ENCODE results near the gene RCBTB1. TPM values are rescaled to one million over a fixed set of nuclear protein-coding genes. Genes with fewer than 3 reads are reported as not detected.

Gene RCBTB1
- total and polyA plus RNA-seq, 10 donors: 10.0 to 30.9 (median 25.5) TPM

DNA sequence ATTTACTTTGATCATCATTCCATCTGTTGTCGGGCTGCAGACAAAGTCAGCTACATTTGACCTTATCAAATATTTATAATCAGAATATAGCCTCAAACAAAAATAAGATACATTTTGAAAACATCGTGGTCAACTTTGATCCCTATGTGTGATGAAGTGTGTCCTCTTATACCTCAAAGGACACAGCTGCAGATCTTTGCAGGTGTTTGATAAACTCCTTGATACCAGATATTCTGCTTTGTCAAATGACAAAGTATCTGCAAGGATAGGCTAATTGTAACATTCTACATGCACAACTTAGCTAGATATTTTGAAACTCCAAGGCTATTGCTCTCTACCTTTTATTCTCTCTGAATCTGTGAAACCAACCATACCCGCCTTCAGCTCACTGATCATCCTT is 45.6 kb downstream of the RCBTB1 start:
- Histone ChIP-seq H3K4me1 (peaks cover 11 to 30% (median 16%) of the 10 kb centered on the region in 6 donors), H3K27me3 (replicated peaks in 1 of 7) (no peaks in the 10 kb centered on the region), H3K4me3 (no peak overlapping the region), H3K36me3 (peaks cover 0 to 72% (median 6%) of the 10 kb centered on the region in 6 donors), H3K27ac (peak overlapping the region in 6 of 8 donors; percentile 5 to 80 (median 68)), H3K9me3 (no peaks in the 10 kb centered on the region)
- DNase-seq: no peak
- 57 to 80% (median 70%) methylated on average over 3 of the region's 3 CpGs for WGBS, 5 donors
- intact Hi-C loops (cut with DNase I; ENCODE audit: low total_unique reads): no loop called here
- TF ChIP-seq POLR2A (IDR thresholded peaks at IDR 0.05) (no peak), POLR2AphosphoS5 (IDR thresholded peaks at IDR 0.05) (no peak)
- TF ChIP-seq, protein P1, sequence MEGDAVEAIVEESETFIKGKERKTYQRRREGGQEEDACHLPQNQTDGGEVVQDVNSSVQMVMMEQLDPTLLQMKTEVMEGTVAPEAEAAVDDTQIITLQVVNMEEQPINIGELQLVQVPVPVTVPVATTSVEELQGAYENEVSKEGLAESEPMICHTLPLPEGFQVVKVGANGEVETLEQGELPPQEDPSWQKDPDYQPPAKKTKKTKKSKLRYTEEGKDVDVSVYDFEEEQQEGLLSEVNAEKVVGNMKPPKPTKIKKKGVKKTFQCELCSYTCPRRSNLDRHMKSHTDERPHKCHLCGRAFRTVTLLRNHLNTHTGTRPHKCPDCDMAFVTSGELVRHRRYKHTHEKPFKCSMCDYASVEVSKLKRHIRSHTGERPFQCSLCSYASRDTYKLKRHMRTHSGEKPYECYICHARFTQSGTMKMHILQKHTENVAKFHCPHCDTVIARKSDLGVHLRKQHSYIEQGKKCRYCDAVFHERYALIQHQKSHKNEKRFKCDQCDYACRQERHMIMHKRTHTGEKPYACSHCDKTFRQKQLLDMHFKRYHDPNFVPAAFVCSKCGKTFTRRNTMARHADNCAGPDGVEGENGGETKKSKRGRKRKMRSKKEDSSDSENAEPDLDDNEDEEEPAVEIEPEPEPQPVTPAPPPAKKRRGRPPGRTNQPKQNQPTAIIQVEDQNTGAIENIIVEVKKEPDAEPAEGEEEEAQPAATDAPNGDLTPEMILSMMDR (IDR thresholded peaks at IDR 0.05 in 8 of 11, conservative IDR thresholded peaks at IDR 0.05 in 3 of 11): no peak

GRCh38 chr13:49539313-49539712 is 46.0 kb downstream of the RCBTB1 start:
- H3K27me3 ChIP-seq (replicated peaks in 1 of 7): no peaks in the 10 kb centered on the region
- peak overlapping the region in 6 of 8 donors; percentile 5 to 73 (median 63) for H3K27ac ChIP-seq
- 57 to 72% (median 68%) methylated on average over 5 of the region's 5 CpGs for WGBS, 5 donors
- H3K4me3 ChIP-seq: no peak overlapping the region
- H3K36me3 ChIP-seq: peaks cover 0 to 68% (median 5%) of the 10 kb centered on the region in 6 donors
- DNase-seq: no peak
- TF ChIP-seq, protein P1 (IDR thresholded peaks at IDR 0.05 in 8 of 11, conservative IDR thresholded peaks at IDR 0.05 in 3 of 11): no peak
- TF ChIP-seq POLR2AphosphoS5 (IDR thresholded peaks at IDR 0.05) (no peak), POLR2A (IDR thresholded peaks at IDR 0.05) (no peak)
- intact Hi-C loops (cut with DNase I; ENCODE audit: low total_unique reads): no loop called here
- peaks cover 11 to 31% (median 17%) of the 10 kb centered on the region in 6 donors for H3K4me1 ChIP-seq
- H3K9me3 ChIP-seq: no peaks in the 10 kb centered on the region

DNA sequence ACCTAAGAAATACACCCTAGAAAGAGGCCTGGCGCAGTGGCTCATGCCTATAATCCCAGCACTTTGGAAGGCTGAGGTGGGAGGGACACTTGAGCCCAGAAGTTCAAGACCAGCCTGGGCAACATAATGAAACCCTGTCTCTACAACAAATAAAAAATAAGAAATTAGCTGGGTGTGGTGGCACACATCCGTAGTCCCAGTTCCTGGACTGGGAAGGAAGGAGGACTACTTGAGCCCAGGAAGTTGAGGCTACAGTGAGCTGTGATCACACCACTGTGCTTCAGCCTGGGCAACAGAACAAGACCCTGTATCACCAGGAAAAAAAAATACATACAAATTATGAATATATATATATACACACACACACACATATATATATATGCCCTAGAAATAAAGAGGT is 47.0 kb downstream of the RCBTB1 start:
- 70 to 89% (median 84%) methylated on average over 2 of the region's 2 CpGs for WGBS, 5 donors
- H3K36me3 ChIP-seq: peaks cover 0 to 66% (median 4%) of the 10 kb centered on the region in 6 donors
- TF ChIP-seq POLR2AphosphoS5 (IDR thresholded peaks at IDR 0.05): no peak
- TF ChIP-seq POLR2A (IDR thresholded peaks at IDR 0.05): no peak
- TF ChIP-seq, protein P1 (IDR thresholded peaks at IDR 0.05 in 8 of 11, conservative IDR thresholded peaks at IDR 0.05 in 3 of 11): no peak
- no peak for DNase-seq
- intact Hi-C loops (cut with DNase I; ENCODE audit: low total_unique reads): no loop called here
- H3K4me3 ChIP-seq: no peak overlapping the region
- H3K27me3 ChIP-seq (replicated peaks in 1 of 7): no peaks in the 10 kb centered on the region
- H3K9me3 ChIP-seq: no peaks in the 10 kb centered on the region
- H3K27ac ChIP-seq: peak overlapping the region in 5 of 8 donors; percentile 1 to 73 (median 34)
- H3K4me1 ChIP-seq: peaks cover 11 to 40% (median 24%) of the 10 kb centered on the region in 6 donors

GRCh38 chr13:49536144-49536873 is 49.0 kb downstream of the RCBTB1 start:
- H3K27ac ChIP-seq: no peak overlapping the region
- H3K9me3 ChIP-seq: no peaks in the 10 kb centered on the region
- TF ChIP-seq POLR2AphosphoS5 (IDR thresholded peaks at IDR 0.05) (no peak), POLR2A (IDR thresholded peaks at IDR 0.05) (no peak)
- TF ChIP-seq, protein P1 (IDR thresholded peaks at IDR 0.05 in 8 of 11, conservative IDR thresholded peaks at IDR 0.05 in 3 of 11): no peak
- intact Hi-C loops (cut with DNase I; ENCODE audit: low total_unique reads): no loop called here
- no peak for DNase-seq
- 44 to 63% (median 52%) methylated on average over 7 of the region's 7 CpGs for WGBS, 5 donors
- no peak overlapping the region for H3K4me3 ChIP-seq
- H3K27me3 ChIP-seq (replicated peaks in 1 of 7): no peaks in the 10 kb centered on the region
- H3K4me1 ChIP-seq: peaks cover 11 to 50% (median 30%) of the 10 kb centered on the region in 6 donors
- H3K36me3 ChIP-seq: peaks cover 0 to 46% (median 0%) of the 10 kb centered on the region in 6 donors
